GM15510 (cell line): ENCODE measurements around the gene SLC5A11.

Source experiments
- POLR2A ChIP-seq: IDR thresholded peaks from 3 replicates; pipeline ENCODE4 v1.6.1; 2011; ENCODE audit warnings: borderline replicate concordance; ENCODE audit not compliant: insufficient read length; ENCODE audit errors: extremely low read depth

Gene SLC5A11, protein sequence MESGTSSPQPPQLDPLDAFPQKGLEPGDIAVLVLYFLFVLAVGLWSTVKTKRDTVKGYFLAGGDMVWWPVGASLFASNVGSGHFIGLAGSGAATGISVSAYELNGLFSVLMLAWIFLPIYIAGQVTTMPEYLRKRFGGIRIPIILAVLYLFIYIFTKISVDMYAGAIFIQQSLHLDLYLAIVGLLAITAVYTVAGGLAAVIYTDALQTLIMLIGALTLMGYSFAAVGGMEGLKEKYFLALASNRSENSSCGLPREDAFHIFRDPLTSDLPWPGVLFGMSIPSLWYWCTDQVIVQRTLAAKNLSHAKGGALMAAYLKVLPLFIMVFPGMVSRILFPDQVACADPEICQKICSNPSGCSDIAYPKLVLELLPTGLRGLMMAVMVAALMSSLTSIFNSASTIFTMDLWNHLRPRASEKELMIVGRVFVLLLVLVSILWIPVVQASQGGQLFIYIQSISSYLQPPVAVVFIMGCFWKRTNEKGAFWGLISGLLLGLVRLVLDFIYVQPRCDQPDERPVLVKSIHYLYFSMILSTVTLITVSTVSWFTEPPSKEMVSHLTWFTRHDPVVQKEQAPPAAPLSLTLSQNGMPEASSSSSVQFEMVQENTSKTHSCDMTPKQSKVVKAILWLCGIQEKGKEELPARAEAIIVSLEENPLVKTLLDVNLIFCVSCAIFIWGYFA

DNA sequence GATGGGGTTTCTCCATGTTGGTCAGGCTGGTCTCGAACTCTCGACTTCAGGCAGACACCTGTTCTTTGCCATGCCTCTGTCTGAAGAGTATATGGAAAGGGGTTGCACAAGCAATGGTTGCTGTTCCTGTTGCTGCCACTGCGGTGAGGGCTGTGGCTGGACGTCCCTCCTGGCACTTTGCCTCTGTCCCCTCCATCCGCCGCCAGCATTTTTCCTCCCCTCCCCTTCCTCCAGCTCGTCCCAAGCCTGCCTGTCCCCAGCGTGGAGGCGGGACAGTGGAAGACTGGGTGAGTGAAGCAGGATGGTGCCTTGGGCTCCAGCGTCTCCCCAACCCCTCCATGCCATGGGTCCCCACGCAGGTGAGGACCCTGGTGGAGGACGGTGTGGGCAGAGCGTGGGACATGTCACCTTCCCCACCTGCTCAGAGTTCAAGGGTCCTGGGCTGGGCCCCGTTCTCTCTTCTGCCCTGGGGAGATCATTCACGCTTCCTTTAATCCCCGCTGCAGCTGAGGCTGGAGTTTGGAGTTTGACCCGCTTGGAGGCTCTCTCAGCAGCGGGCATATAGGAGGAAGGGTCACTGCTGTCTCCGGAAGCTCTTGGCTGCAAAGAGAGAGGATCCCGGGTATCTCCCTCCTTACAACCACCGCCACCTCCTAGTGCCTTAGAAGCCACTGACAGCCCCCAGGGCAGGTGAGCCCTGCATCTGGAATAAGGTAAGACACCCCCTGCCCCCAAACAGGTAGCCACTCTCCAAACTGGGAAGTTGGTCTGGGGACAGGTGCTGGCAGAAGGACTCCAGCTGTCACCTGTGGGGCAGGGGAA lies at the start of gene SLC5A11:
Gene SLC5A11, plus strand, starts transcription at position 238 of the 822 bp plus-strand sequence. CDS start 12,681 bp downstream, outside the sequence.
- no peak for TF ChIP-seq POLR2A

DNA sequence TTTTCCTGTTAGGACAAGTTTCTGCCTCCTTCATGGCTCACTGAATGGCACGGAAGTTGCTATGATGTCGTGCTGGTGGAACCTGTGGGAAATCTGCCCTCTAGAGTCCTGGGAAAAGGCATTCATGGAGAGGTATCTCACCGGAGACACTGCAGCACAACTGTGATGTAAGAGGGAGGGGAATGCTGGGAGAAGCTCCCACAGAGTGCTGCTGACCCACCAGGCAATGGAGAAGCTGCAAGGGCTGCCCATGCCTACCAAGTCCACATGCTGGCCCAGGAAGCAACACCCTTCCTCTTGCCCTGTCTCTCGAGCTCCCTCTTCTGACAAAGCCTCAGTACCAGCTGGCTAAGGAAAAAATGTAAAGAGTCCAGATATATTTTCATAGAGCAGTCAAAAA lies 45.2 kb upstream of the SLC5A11 start:
- TF ChIP-seq POLR2A: no peak

DNA sequence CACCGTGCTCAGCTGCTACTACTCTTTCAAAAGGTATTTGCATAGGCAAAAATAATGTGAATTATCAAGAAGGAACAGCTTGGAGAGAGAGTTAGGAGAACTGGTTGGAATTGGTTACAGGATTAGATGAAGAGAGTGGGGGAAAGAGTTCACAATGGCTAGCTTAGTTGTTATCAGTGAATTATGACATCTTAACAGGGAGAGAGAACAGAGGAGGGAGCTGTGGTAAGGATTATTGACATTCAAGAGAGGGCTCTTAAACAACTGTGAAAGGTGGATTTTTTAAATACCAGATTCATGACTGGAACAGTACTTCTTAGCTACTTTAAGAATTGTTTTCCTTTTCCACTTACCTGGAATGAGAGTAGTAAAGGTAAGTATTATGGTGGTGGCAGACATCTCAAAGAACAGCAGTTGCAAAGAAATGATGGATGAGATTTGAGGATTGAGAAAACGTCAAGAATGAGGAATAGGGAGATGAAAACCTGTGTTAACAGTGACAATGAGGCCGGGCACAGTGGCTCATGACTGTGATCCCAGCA lies 43.9 kb upstream of the SLC5A11 start:
- TF ChIP-seq POLR2A: no peak

DNA sequence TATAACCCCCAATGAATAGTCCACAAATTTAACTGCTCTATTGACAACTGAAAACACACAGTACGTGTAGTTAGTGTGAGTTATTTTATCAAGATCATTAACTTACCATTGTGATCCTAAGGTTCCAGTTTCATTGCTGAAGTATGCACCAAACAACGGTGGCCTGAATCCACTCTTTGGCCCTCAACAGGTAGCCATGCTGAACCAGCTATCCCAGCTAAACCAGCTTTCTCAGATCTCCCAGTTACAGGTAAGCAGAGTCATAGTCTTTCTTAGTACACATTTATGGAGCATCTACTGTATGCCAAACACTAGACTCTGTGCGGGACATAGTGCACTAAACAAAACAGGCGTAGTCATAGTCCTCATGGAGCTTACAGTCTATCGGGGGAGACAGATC lies 40.3 kb upstream of the SLC5A11 start:
- TF ChIP-seq POLR2A: no peak

DNA sequence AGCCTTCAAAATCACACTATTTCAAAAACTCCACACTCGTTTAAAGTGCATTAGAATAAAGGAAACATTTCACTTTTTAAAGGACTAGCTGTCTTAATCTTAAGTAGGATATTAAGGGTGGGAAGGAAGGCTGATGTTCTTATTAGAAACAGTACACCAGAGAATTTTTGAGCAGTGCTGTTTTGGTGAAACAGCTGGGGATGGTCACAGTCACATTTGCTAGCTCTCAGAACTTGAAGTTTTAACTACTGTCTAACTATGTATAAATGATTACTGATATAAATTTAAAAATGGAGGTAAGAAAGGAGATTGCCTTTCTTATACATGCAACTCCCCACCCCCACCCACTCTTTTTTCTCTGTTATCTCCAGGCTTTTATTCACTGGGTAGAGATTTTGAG lies 38.5 kb upstream of the SLC5A11 start:
- no peak for TF ChIP-seq POLR2A

DNA sequence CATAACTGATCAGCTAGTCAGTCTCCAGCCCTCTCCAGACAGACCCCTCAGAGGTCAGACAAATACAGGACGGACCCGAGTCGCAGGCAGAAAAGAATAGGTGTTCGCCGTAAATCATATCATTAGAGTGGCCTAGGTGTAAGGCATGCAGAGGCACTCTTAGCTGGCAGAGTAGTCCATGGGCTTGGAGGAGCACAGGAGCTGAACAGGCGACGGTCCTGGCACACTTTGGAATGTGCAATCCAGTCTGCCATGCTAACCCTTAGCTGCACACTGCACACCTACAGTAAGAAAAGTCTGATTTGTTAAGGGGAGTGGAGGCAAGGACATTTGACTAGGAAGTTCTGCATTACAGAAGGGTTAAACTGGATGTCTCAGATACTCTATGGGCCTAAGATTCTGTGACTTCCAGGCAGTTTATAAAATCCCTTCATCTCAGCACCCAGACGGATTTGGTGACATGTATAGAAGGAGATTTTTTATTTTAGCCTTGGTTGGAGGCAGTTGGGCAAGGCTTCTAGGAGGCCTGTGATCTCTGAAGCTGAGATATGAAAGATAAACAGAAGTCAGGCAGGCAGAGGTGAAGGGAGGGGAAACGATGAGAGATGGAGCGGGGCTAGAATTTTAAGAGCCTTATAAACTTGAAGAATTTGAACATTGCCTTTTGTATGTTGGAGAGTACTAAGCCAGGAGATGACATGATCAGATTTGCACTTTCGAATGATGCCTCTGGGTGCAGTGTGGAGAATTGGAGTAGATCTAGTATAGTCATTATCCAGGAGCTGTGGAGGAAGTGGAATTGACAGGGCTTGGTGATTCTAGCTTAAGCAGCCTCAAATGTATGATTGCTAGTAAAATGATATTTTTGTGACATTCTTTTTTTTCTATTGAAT lies 34.6 kb upstream of the SLC5A11 start:
- no peak for TF ChIP-seq POLR2A

DNA sequence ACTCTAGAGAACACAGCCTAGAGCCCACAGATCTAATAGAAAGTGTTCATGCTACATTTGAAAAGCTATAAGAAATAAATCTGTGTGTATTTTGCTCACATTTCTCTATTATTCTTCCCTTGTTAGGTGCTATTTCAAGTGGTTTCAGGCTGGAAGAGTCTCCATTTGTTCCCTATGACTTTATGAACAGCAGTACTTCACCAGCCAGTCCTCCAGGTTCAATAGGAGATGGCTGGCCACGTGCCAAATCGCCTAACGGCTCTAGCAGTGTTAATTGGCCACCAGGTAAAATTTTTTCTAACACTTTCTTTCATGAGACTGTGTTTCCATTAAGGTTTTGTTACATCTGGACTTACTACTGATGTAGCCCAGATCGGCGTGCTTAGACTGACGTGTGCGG lies 30.7 kb upstream of the SLC5A11 start:
- no peak for TF ChIP-seq POLR2A

DNA sequence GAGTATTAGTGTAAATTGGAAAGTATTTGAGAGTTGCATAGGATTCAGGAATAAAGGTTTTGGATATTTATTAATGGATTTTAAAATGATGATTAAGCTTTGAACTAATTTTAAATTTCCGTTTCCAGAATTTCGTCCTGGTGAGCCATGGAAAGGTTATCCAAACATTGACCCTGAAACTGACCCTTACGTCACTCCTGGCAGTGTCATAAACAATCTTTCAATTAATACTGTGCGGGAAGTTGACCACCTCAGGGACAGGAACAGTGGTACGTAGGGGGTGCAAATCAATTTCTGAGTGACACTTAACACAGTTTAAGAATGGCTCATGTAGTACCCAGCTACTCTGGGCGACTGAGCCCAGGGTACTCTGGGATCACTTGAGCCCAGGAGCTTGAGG lies 29.1 kb upstream of the SLC5A11 start:
- no peak for TF ChIP-seq POLR2A

DNA sequence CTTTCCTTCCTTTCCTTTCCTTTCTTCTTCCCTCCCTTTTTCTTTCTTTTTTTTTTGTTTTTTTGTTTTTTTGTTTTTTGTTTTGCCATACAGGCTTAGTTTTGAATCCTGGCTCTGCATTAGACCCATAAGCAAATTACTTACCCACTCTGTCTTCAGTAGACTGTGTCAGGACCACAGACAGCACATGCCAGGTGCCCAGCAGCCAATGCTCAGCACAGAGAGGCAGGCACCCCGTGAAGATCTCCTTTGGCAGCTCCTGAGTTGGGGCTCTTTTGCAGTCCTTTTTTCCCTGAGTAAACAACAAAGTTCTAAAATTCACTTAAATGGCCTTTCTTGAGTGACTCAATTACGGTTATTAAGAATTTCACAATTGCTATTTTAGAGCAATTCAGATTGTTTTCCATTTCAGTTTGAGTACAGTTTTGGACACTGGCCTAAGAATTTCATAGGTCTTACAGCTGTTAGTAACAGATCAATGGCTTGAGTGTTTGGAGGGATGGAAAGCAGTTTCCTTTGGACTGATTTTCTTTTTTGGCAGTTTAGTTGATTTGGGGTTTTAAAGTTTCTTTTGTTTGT lies 26.2 kb upstream of the SLC5A11 start:
- TF ChIP-seq POLR2A: no peak

DNA sequence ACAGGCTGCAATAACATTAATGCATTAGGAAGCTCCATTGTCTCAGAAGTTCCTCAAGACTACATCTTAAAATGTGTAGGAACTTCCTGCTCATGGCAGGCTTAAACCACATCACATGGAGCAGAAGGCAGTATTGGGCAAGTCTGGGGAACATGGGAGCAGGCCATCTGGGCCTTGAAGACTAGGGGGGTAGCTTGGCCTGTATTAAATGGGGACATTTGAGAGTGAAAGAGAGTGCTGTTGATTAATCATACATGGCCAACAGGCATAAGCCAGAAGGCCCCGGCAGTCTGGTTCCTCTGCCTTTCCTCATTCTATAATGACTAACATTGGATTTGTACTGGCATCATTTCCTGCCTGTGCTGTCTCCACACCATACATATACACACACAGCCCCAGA lies 25.2 kb upstream of the SLC5A11 start:
- TF ChIP-seq POLR2A: no peak

DNA sequence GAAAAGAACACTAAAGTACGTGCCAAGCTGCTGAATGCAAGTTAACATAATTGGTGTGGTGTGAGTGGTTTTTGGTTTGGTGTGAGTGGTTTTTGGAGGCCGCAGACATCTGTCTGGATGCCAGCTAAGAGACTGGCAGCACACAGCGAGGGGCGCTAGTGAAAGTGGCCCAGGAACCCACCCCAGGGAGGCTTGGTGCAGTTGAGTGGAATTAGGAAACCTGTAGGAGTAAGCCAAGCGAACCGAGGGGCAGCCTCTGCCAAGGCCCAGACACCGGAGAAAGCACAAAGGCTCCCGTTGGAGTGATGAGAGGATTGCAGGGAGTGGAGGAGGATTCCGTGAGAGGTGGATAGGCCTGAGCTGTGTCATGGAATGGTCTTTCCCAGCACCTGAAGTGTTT lies 24.6 kb upstream of the SLC5A11 start:
- no peak for TF ChIP-seq POLR2A

DNA sequence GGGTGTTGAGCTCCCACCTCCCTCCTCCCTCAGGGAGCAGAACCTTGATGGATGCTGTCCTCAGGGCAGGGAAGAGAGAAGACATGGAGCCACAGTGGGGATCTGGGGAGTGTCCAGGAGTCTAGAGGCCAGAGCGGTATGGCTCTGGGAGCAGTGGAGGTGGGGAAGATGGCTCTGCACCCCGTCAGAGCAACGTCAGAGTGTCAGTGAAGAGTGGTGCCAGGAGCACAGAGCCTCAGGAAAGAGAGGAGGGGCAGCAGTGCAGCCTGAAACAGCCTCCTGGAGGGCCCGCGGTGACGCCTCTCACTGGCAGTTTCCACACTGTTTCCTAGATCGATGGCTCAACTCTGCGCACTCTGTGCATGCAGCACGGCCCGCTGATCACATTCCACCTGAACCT lies 23.2 kb upstream of the SLC5A11 start:
- TF ChIP-seq POLR2A: no peak

DNA sequence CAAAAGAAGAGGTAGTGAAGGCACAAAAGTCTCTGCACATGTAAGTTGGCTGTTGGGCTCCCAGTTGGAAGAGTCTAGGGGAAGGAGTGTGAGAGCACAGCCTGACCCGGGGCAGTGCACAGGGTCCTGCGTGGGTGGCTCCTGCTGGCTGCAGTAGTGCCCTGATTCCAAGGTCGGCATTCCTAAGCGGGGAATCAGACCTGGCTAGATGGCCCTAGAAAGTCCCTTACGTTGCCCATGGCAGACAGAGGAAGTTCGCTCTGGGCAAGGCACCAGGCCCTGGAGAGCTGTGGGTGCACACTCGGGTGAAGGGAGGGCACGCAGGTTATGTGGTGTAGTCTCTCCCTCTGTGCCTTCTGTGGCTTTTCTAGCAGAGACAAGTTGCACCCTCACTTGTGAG lies 22.8 kb upstream of the SLC5A11 start:
- TF ChIP-seq POLR2A: no peak

DNA sequence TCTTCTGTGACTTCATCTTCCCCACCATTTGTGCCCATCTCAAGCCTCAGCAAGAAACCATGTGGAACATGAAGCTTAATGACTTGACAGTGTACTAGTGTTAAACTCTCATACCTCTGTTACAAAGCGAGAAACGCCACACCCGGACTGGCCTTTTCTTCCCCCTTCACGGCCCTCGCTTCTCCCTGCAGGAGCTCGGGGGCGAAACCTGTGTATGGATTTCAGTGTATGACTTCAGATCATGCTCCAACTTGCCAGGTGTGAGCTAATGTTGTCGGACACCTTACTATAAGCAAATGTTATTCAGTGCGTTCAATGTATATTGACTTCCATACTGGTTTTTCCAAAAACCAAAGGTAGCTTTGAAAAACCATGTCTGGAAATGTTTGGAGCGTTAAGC lies 20.1 kb upstream of the SLC5A11 start:
- TF ChIP-seq POLR2A: no peak

DNA sequence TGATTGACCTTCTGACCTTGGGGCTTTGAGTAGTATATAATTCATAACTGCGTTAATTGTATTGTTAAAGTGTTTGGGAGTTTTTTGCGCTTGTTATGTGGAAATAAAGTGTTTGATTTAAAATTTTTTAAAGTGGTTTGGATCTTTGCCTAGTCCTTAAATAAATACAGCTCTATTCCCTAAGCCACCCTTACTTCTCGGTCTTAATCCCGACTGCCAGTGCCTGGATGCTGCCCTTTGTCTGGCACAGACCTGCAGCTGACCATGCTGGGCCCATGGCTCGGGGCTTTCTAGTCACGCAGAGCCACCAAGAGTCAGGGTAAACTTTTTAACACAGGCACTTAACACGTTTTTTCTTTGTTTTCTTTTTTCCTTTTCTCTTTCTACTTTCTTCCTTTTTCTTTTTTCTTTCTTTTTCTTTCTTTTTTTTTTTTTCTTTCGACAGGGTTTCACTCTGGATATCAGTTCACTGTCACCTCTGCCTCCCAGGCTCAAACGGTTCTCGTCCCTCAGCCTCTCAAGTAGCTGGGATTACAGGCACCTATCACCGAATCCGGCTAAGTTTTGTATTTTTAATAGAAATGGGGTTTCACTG lies 19.6 kb upstream of the SLC5A11 start:
- no peak for TF ChIP-seq POLR2A
